Endothelial cell of umbilical vein (primary cell): ENCODE data around the gene TACC3. TPM values are rescaled to one million over a fixed set of nuclear protein-coding genes. Genes with fewer than 3 reads are reported as not detected.

Source experiments
- BruUV-seq: library from RNA; stranded (reverse); fragments of 400-500 nt; replicated peaks from 2 replicates; lab custom pipeline; 2021; lab: Mats Ljungman, UMichigan
- CTCF ChIA-PET: fragments of 300-600, 350-600 bp; sonication (Branson Sonifier 250); formaldehyde crosslinking; loops from one replicate; lab custom pipeline; 2021; ENCODE audit warnings: antibody characterized with exemption, inconsistent platforms; lab: Charles Lee
- POLR2A ChIA-PET: fragments of 300-600, 350-600 bp; sonication (Branson Sonifier 250); formaldehyde crosslinking; loops from one replicate; lab custom pipeline; 2021; ENCODE audit warnings: antibody characterized with exemption, inconsistent platforms; lab: Charles Lee
- DNase-seq: peaks from one replicate; pipeline ENCODE4 v3.0.0-alpha.2; 2011; ENCODE audit warnings: low read depth, low spot score
- FAIRE-seq: peaks from 2 replicates; lab custom pipeline; 2011; peaks lifted over from hg19 to GRCh38; lab: Jason Lieb, UNC
- H2AFZ ChIP-seq: 2 replicates; pipeline ENCODE4 v1.6.0; 2012; ENCODE audit warnings: low read depth, low read length, control low read depth, inconsistent platforms
- H3K27ac ChIP-seq: 2 replicates; pipeline ENCODE4 v1.5.1; 2011; ENCODE audit warnings: low read depth, mild to moderate bottlenecking, control low read depth, low read length, moderate library complexity; ENCODE audit not compliant: insufficient read depth
- H3K27me3 ChIP-seq, 2 experiments: 2 replicates each; pipeline versions ENCODE4 v1.6.0 to v1.6.1; 2011; ENCODE audit warnings: low read length in 2 of 2, mixed read lengths in 1 of 2; ENCODE audit not compliant: control insufficient read depth in 2 of 2, insufficient read depth in 2 of 2
- H3K36me3 ChIP-seq, 2 experiments: 2 replicates in 1 of 2; 3 replicates in 1 of 2; pipeline ENCODE4 v1.5.1; 2011; ENCODE audit warnings: low read length in 2 of 2, mild to moderate bottlenecking in 1 of 2, moderate library complexity in 1 of 2; ENCODE audit not compliant: control insufficient read depth in 2 of 2, insufficient read depth in 2 of 2; ENCODE audit errors: extremely low read depth in 1 of 2
- H3K4me1 ChIP-seq: 3 replicates; pipeline ENCODE4 v1.5.1; 2011; ENCODE audit warnings: mild to moderate bottlenecking, low read length; ENCODE audit not compliant: control insufficient read depth, insufficient read depth; ENCODE audit errors: extremely low read depth
- H3K4me2 ChIP-seq: 2 replicates; pipeline ENCODE4 v1.6.1; 2011; ENCODE audit warnings: low read length, control low read depth, mixed read lengths; ENCODE audit not compliant: insufficient read depth
- H3K4me3 ChIP-seq, 3 experiments: fragments of 200-600 bp in 1 of 3; sonication (generic), shearing (Covaris generic) in 1 of 3; replicated peaks in 1 of 3; 2 replicates each; pipeline ENCODE4 v1.5.1; 2011 to 2016; ENCODE audit warnings: control low read depth in 3 of 3, low read length in 3 of 3, mild to moderate bottlenecking in 2 of 3, inconsistent platforms in 1 of 3, low read depth in 1 of 3, moderate library complexity in 1 of 3; ENCODE audit not compliant: insufficient read depth in 1 of 3
- H3K79me2 ChIP-seq: 2 replicates; pipeline ENCODE4 v1.6.0; 2012; ENCODE audit warnings: low read length, inconsistent platforms; ENCODE audit not compliant: control insufficient read depth, insufficient read depth
- H3K9ac ChIP-seq: replicated peaks from 2 replicates; pipeline ENCODE3; 2011; ENCODE audit warnings: low read length, control low read depth; ENCODE audit not compliant: insufficient read depth; ENCODE audit errors: extremely low read depth
- H3K9me1 ChIP-seq: replicated peaks from 3 replicates; pipeline ENCODE4 v1.6.0; 2011; ENCODE audit warnings: mild to moderate bottlenecking, low read length; ENCODE audit not compliant: control insufficient read depth, insufficient read depth; ENCODE audit errors: extremely low read depth
- H3K9me3 ChIP-seq: replicated peaks from 2 replicates; pipeline ENCODE4 v1.5.1; 2012; ENCODE audit warnings: low read length, inconsistent platforms; ENCODE audit not compliant: control insufficient read depth, insufficient read depth
- H4K20me1 ChIP-seq: replicated peaks from 2 replicates; pipeline ENCODE3; 2011; ENCODE audit warnings: mild to moderate bottlenecking, low read length; ENCODE audit not compliant: control insufficient read depth, insufficient read depth; ENCODE audit errors: extremely low read depth
- CTCF ChIP-seq, 2 donors: IDR thresholded peaks; 1 replicate in 1 of 2; 2 replicates in 1 of 2; pipeline ENCODE4 v1.5.1; 2011; ENCODE audit warnings: low read length in 2 of 2, mild to moderate bottlenecking in 2 of 2, moderate library complexity in 2 of 2, control low read depth in 1 of 2, inconsistent platforms in 1 of 2, low read depth in 1 of 2; ENCODE audit not compliant: insufficient read depth in 1 of 2; ENCODE audit errors: extremely low read depth in 1 of 2
- EZH2 ChIP-seq: IDR thresholded peaks from 2 replicates; pipeline ENCODE4 v1.6.1; 2012; ENCODE audit warnings: borderline replicate concordance, low read depth, mild to moderate bottlenecking, moderate library complexity, low read length, inconsistent platforms; ENCODE audit not compliant: severe bottlenecking
- FOS ChIP-seq: IDR thresholded peaks from 2 replicates; pipeline ENCODE4 v1.6.1; 2011; ENCODE audit warnings: mild to moderate bottlenecking, low read length, moderate library complexity, borderline replicate concordance; ENCODE audit not compliant: insufficient read depth
- GATA2 ChIP-seq: IDR thresholded peaks from 2 replicates; pipeline ENCODE4 v1.7.0; 2011; ENCODE audit warnings: low read depth, mild to moderate bottlenecking, moderate library complexity, mixed read lengths, low read length; ENCODE audit not compliant: insufficient read length, insufficient read depth
- JUN ChIP-seq: IDR thresholded peaks from 2 replicates; pipeline ENCODE4 v1.6.1; 2011; ENCODE audit warnings: borderline replicate concordance, low read depth; ENCODE audit not compliant: insufficient read length, insufficient read depth
- MAX ChIP-seq: IDR thresholded peaks from 2 replicates; pipeline ENCODE4 v1.6.1; 2011; ENCODE audit not compliant: insufficient read depth, insufficient read length
- MYC ChIP-seq: IDR thresholded peaks from one replicate; pipeline ENCODE4 v1.6.1; 2011; ENCODE audit warnings: mild to moderate bottlenecking, low read depth, low read length
- POLR2A ChIP-seq: IDR thresholded peaks from 2 replicates; pipeline ENCODE4 v1.6.1; 2012; ENCODE audit warnings: low read depth, mild to moderate bottlenecking, control low read depth, low read length
- POLR2AphosphoS5 ChIP-seq: IDR thresholded peaks from 2 replicates; pipeline ENCODE4 v1.6.1; 2012; ENCODE audit warnings: low read depth, mild to moderate bottlenecking, control low read depth, low read length, moderate library complexity; ENCODE audit not compliant: insufficient read depth
- dilution Hi-C: fragments of 300-500 bp; cut with MboI; formaldehyde crosslinking; loops from one replicate; pipeline ENCODE4 v1.15.0; 2019; ENCODE audit warnings: low sequenced_read_pairs; ENCODE audit not compliant: extremely low pct_ligation_motif_present
- intact Hi-C: fragments of 100-400 bp; cut with micrococcal nuclease; formaldehyde crosslinking; loops from one replicate; pipeline ENCODE4 v1.10.0; 2022
- polyA plus RNA-seq, 4 experiments: library from polyadenylated mRNA; depleted of rRNA in 3 of 4; stranded (reverse) in 3 of 4; unstranded in 1 of 4; fragments of >200 nt; gene quantifications; 2 replicates each; pipeline versions ENCODE4 v1.2.1 to v1.2.3, GENCODE V29; 2011 to 2012; ENCODE audit warnings: missing spikeins in 1 of 4
- total RNA-seq: library from RNA; stranded (reverse); gene quantifications from 2 replicates; pipeline ENCODE4 v1.2.3, GENCODE V29; 2021

The TACC3 gene
- total and polyA plus RNA-seq, 2 donors (not counting 3 experiments of a cell fraction or from before 2014, with no cell fraction given), result 54.5 to 135 TPM

- POLR2A ChIA-PET, result no interaction called here
- CTCF ChIA-PET, result interaction anchor here (4.6 kb wide), 1 partner anchor 25 kb away, joined by 15 read pairs; no protein-coding TSS in a partner anchor
- Histone ChIP-seq H2AFZ (no peak overlapping the region), H3K9ac (no peak overlapping the region), H3K27ac (no peak overlapping the region), H3K4me3 (no peak overlapping the region), H3K4me2 (no peak overlapping the region), H3K9me3 (no peaks in the 10 kb centered on the region), H4K20me1 (no peaks in the 10 kb centered on the region), H3K4me1 (peaks cover 22% of the 10 kb centered on the region), H3K9me1 (no peaks in the 10 kb centered on the region), H3K36me3 (peaks cover 0 to 14% of the 10 kb centered on the region in 2 experiments), H3K27me3 (no peaks in the 10 kb centered on the region), H3K79me2 (peaks cover 47% of the 10 kb centered on the region)
- no peak for DNase-seq
- BruUV-seq, result no TSS peak
- FAIRE-seq, result no peak
- dilution Hi-C loops, result no loop called here
- intact Hi-C loops, result no loop called here
- TF ChIP-seq CTCF (IDR thresholded peaks at IDR 0.05; ENCODE audit: extremely low read depth in 1 of 2, insufficient read depth in 1 of 2, low read depth in 1 of 2, low read length in 2 of 2) (no peak), JUN (no peak), FOS (no peak), MYC (no peak), POLR2A (no peak), POLR2AphosphoS5 (no peak), MAX (no peak), GATA2 (no peak), EZH2 (no peak)
These were observed 3.0 kb upstream of the TACC3 start for GRCh38 chr4:1718095-1718850.
